ENCODE measurements around the gene ZNF136. TPM values are rescaled to one million over a fixed set of nuclear protein-coding genes. Genes with fewer than 3 reads are reported as not detected.
A peak's percentile ranks its signal among the peaks of the same experiment; 100 is the strongest.

ZNF136 gene
- total RNA-seq, 1 experiment from 2014 or later = 5.3 TPM

GRCh38 chr19:12224676-12225075 lies 61.8 kb downstream of the ZNF136 start:
- H3K4me1 ChIP-seq (replicated peaks; ENCODE audit: insufficient read depth) = no peaks in the 10 kb centered on the region
- H3K9me2 ChIP-seq (ENCODE audit: insufficient read depth) = no peaks in the 10 kb centered on the region
- no peaks in the 10 kb centered on the region for H4K20me1 ChIP-seq (ENCODE audit: insufficient read depth)
- H3K27ac ChIP-seq = no peak overlapping the region
- no peak overlapping the region for H3K4me2 ChIP-seq
- H2AFZ ChIP-seq = no peak overlapping the region
- intact Hi-C loops (cut with micrococcal nuclease; ENCODE audit: unreplicated experiment) = no loop called here
- BruUV-seq (replicated peaks) = no TSS peak
- ChIA-PET POLR2A (ENCODE audit: unreplicated experiment) (no interaction called here), CTCF (no interaction called here)
- H3K79me2 ChIP-seq (ENCODE audit: low read depth) = no peaks in the 10 kb centered on the region
- no peak overlapping the region for H3K4me3 ChIP-seq
- DNase-seq = no peak
- no peaks in the 10 kb centered on the region for H3K36me3 ChIP-seq (ENCODE audit: low read depth)
- H3F3A ChIP-seq (ENCODE audit: insufficient read depth, low read depth) = no peaks in the 10 kb centered on the region
- no peaks in the 10 kb centered on the region for H3K27me3 ChIP-seq (ENCODE audit: insufficient read depth, low read depth)
- no peaks in the 10 kb centered on the region; the same call in 1 of the 2 replicates for H3K9me3 ChIP-seq (ENCODE audit: insufficient read depth, low read depth)
- TF ChIP-seq CTCF (conservative IDR thresholded peaks at IDR 0.05) (no peak), EZH2 (IDR thresholded peaks at IDR 0.05; ENCODE audit: low read depth) (no peak)

- intact Hi-C loops (cut with micrococcal nuclease; ENCODE audit: unreplicated experiment) = no loop called here
- TF ChIP-seq CTCF (conservative IDR thresholded peaks at IDR 0.05) (no peak), EZH2 (IDR thresholded peaks at IDR 0.05; ENCODE audit: low read depth) (no peak)
- Histone ChIP-seq H2AFZ (no peak overlapping the region), H4K20me1 (ENCODE audit: insufficient read depth) (no peaks in the 10 kb centered on the region), H3K9me3 (ENCODE audit: insufficient read depth, low read depth) (no peaks in the 10 kb centered on the region; the same call in 1 of the 2 replicates), H3K27ac (no peak overlapping the region), H3K27me3 (ENCODE audit: insufficient read depth, low read depth) (no peaks in the 10 kb centered on the region), H3K36me3 (ENCODE audit: low read depth) (no peaks in the 10 kb centered on the region), H3K79me2 (ENCODE audit: low read depth) (no peaks in the 10 kb centered on the region), H3K4me1 (replicated peaks; ENCODE audit: insufficient read depth) (no peaks in the 10 kb centered on the region), H3F3A (ENCODE audit: insufficient read depth, low read depth) (no peaks in the 10 kb centered on the region), H3K4me3 (no peak overlapping the region), H3K4me2 (no peak overlapping the region), H3K9me2 (ENCODE audit: insufficient read depth) (no peaks in the 10 kb centered on the region)
- ChIA-PET CTCF (no interaction called here), POLR2A (ENCODE audit: unreplicated experiment) (no interaction called here)
- DNase-seq = no peak
- BruUV-seq (replicated peaks) = no TSS peak
Observed at GRCh38 chr19:12229990-12230389, 67.1 kb downstream of the ZNF136 start.

DNA sequence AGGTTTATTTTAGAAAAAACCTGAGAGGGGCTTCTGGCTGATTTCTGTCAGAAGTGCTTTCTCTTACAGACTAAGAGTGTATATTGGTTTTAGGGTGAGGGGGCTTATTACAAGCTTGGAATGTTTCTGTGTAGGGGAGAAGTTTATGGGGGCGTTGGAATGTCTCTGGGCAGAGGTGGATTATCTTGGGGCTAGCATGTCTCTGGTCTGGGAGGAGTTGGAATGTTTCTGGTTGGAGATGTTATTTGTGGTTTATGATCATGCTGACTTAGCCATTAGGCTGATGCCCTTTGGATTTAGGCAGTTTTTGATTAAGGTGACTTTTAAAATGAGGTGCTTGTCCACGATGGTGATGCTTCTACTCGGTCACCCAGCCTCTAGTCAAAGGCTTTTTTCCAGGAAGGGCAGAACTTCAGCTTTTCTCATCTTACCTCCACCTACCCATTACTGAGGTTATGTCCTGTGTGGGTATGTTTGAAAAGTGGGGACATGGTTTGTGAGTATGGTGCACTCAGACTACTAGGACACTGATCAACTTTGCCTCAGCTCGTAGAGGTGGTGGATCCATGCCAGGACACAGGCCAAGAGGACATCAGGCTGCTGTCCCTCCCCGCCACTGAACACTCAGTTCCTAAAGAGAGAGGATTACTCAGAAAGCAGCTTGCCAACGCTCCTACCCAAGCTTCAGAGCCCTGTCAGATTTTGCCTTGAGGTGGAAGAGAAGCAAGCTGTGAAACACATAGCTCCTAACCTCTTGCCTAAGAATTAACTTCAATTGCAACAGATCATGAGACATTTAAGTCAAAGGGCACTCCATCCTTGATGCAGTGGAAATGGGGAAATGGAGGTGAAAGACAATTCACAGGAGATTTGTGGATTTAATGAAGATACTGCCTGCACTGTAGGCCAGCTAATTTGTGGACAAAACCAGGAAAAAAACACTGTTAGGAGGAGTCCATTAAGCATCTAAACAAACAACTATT lies 68.1 kb downstream of the ZNF136 start:
- H3K79me2 ChIP-seq (ENCODE audit: low read depth) = no peaks in the 10 kb centered on the region
- no peaks in the 10 kb centered on the region for H3K9me3 ChIP-seq (ENCODE audit: insufficient read depth, low read depth)
- H3K9me2 ChIP-seq (ENCODE audit: insufficient read depth) = no peaks in the 10 kb centered on the region
- no peak overlapping the region for H2AFZ ChIP-seq
- no TSS peak for BruUV-seq (replicated peaks)
- H3F3A ChIP-seq (ENCODE audit: insufficient read depth, low read depth) = no peaks in the 10 kb centered on the region
- intact Hi-C loops (cut with micrococcal nuclease; ENCODE audit: unreplicated experiment) = no loop called here
- H3K27ac ChIP-seq = no peak overlapping the region
- peak in 1 of 2 experiments; percentile 45 for DNase-seq
- no peaks in the 10 kb centered on the region for H3K4me1 ChIP-seq (replicated peaks; ENCODE audit: insufficient read depth)
- no peak for TF ChIP-seq EZH2 (IDR thresholded peaks at IDR 0.05; ENCODE audit: low read depth)
- no peak for TF ChIP-seq CTCF (conservative IDR thresholded peaks at IDR 0.05)
- no peaks in the 10 kb centered on the region for H3K36me3 ChIP-seq (ENCODE audit: low read depth)
- H4K20me1 ChIP-seq (ENCODE audit: insufficient read depth) = no peaks in the 10 kb centered on the region
- ChIA-PET CTCF (no interaction called here), POLR2A (ENCODE audit: unreplicated experiment) (no interaction called here)
- H3K4me3 ChIP-seq = no peak overlapping the region
- H3K4me2 ChIP-seq = no peak overlapping the region
- H3K27me3 ChIP-seq (ENCODE audit: insufficient read depth, low read depth) = no peaks in the 10 kb centered on the region

Data from PC-9 (cell line).